Loucy (cell line): ENCODE data around the gene IGFBP5.

Source experiments
- H2AFZ ChIP-seq: fragments of 200-600 bp; sonication (generic); 2 replicates; pipeline ENCODE4 v1.6.0; 2016; ENCODE audit warnings: antibody characterized with exemption, mild to moderate bottlenecking, low read length, moderate library complexity
- H3F3A ChIP-seq: fragments of 200-600 bp; 2 replicates; pipeline ENCODE4 v1.6.0; 2016; ENCODE audit warnings: antibody characterized with exemption, low read depth, mild to moderate bottlenecking
- H3K27me3 ChIP-seq: fragments of 200-600 bp; sonication (generic); 2 replicates; pipeline ENCODE4 v1.6.1; 2014; ENCODE audit warnings: low read length, mild to moderate bottlenecking; ENCODE audit not compliant: insufficient read depth, poor library complexity, severe bottlenecking
- H3K36me3 ChIP-seq: fragments of 200-600 bp; sonication (generic); 2 replicates; pipeline ENCODE4 v1.6.1; 2016; ENCODE audit warnings: low read length; ENCODE audit not compliant: insufficient read depth
- H3K4me1 ChIP-seq: fragments of 200-600 bp; sonication (generic); 2 replicates; pipeline ENCODE4 v1.5.1; 2014; ENCODE audit warnings: low read length, mild to moderate bottlenecking; ENCODE audit not compliant: insufficient read depth, poor library complexity, severe bottlenecking
- H3K4me2 ChIP-seq: fragments of 200-600 bp; sonication (generic); 2 replicates; pipeline ENCODE4 v1.6.0; 2014; ENCODE audit warnings: antibody characterized with exemption, low read length, low read depth, mild to moderate bottlenecking; ENCODE audit not compliant: poor library complexity, severe bottlenecking
- H3K4me3 ChIP-seq: fragments of 200-600 bp; sonication (generic); 2 replicates; pipeline ENCODE4 v1.5.1; 2014; ENCODE audit warnings: low read length, mild to moderate bottlenecking, mixed read lengths; ENCODE audit not compliant: poor library complexity, severe bottlenecking
- H3K79me2 ChIP-seq: fragments of 200-600 bp; sonication (generic); 2 replicates; pipeline ENCODE4 v1.6.1; 2014; ENCODE audit warnings: low read length; ENCODE audit not compliant: insufficient read depth
- H3K9ac ChIP-seq: fragments of 200-600 bp; sonication (generic); 2 replicates; pipeline ENCODE4 v1.6.0; 2014; ENCODE audit warnings: mild to moderate bottlenecking, low read depth, low read length, moderate library complexity; ENCODE audit not compliant: poor library complexity, severe bottlenecking
- H3K9me2 ChIP-seq: fragments of 200-600 bp; sonication (generic); replicated peaks from 2 replicates; pipeline ENCODE4 v1.6.1; 2016; ENCODE audit warnings: low read depth, low read length, mixed read lengths
- H3K9me3 ChIP-seq: fragments of 200-600 bp; sonication (generic); 2 replicates; pipeline ENCODE4 v1.6.1; 2014; ENCODE audit warnings: mild to moderate bottlenecking, antibody characterized with exemption, low read length, low read depth; ENCODE audit not compliant: insufficient read depth
- H4K20me1 ChIP-seq: fragments of 200-600 bp; sonication (generic); 2 replicates; pipeline ENCODE4 v1.6.0; 2014; ENCODE audit warnings: antibody characterized with exemption, low read length, mild to moderate bottlenecking; ENCODE audit not compliant: insufficient read depth, poor library complexity, severe bottlenecking
- EZH2phosphoT487 ChIP-seq: fragments of 200-600 bp; IDR thresholded peaks from 2 replicates; pipeline ENCODE4 v1.6.1; 2018; ENCODE audit warnings: antibody characterized with exemption, mild to moderate bottlenecking, moderate library complexity, borderline replicate concordance
- TF ChIP-seq, protein P1 (sequence below): fragments of 200-600 bp; sonication (generic); conservative IDR thresholded peaks from 2 replicates; pipeline ENCODE4 v1.5.1; 2014; ENCODE audit warnings: mild to moderate bottlenecking, antibody characterized with exemption, low read length

IGFBP5 gene

GRCh38 chr2:216690456-216690852 lies 4.9 kb downstream of the IGFBP5 start:
- H3F3A ChIP-seq = no peaks in the 10 kb centered on the region
- no peaks in the 10 kb centered on the region for H3K9me2 ChIP-seq
- H4K20me1 ChIP-seq = no peaks in the 10 kb centered on the region
- no peaks in the 10 kb centered on the region for H3K9me3 ChIP-seq
- no peak overlapping the region for H3K4me3 ChIP-seq
- H3K4me2 ChIP-seq = no peak overlapping the region
- peaks cover 36% of the 10 kb centered on the region for H3K4me1 ChIP-seq
- no peak overlapping the region for H3K9ac ChIP-seq
- no peaks in the 10 kb centered on the region for H3K79me2 ChIP-seq
- TF ChIP-seq, protein P1, sequence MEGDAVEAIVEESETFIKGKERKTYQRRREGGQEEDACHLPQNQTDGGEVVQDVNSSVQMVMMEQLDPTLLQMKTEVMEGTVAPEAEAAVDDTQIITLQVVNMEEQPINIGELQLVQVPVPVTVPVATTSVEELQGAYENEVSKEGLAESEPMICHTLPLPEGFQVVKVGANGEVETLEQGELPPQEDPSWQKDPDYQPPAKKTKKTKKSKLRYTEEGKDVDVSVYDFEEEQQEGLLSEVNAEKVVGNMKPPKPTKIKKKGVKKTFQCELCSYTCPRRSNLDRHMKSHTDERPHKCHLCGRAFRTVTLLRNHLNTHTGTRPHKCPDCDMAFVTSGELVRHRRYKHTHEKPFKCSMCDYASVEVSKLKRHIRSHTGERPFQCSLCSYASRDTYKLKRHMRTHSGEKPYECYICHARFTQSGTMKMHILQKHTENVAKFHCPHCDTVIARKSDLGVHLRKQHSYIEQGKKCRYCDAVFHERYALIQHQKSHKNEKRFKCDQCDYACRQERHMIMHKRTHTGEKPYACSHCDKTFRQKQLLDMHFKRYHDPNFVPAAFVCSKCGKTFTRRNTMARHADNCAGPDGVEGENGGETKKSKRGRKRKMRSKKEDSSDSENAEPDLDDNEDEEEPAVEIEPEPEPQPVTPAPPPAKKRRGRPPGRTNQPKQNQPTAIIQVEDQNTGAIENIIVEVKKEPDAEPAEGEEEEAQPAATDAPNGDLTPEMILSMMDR = no peak
- TF ChIP-seq EZH2phosphoT487 = no peak
- H3K27me3 ChIP-seq = peaks cover 9% of the 10 kb centered on the region
- H2AFZ ChIP-seq = no peak overlapping the region
- no peaks in the 10 kb centered on the region for H3K36me3 ChIP-seq

DNA sequence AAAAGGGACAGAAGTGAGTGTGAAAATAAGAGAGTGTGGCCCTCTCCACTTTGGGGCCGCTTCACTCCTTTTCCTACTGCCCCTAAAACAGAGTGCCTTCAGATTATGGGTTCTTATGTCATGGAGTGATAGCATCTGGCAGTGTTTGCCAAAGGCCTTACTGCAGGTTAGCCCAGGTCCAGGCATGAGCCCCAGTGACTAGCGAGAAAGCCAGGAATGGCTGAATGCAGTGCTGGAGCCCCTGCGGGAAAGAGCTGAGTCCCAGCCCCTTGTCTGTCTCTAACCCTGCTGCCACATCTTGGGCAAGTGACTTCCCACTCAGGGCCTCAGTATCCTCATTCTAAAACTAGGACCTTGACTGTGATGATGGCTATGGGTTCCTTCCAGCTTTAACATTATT lies 6.0 kb downstream of the IGFBP5 start:
- H3K9me3 ChIP-seq = no peaks in the 10 kb centered on the region
- no peak overlapping the region for H3K4me3 ChIP-seq
- no peak overlapping the region for H2AFZ ChIP-seq
- H3K4me1 ChIP-seq = peaks cover 26% of the 10 kb centered on the region
- TF ChIP-seq, protein P1 = no peak
- TF ChIP-seq EZH2phosphoT487 = no peak
- no peaks in the 10 kb centered on the region for H3F3A ChIP-seq
- no peak overlapping the region for H3K4me2 ChIP-seq
- peaks cover 2% of the 10 kb centered on the region for H3K27me3 ChIP-seq
- no peaks in the 10 kb centered on the region for H3K79me2 ChIP-seq
- no peak overlapping the region for H3K9ac ChIP-seq
- H3K36me3 ChIP-seq = no peaks in the 10 kb centered on the region
- no peaks in the 10 kb centered on the region for H3K9me2 ChIP-seq
- H4K20me1 ChIP-seq = no peaks in the 10 kb centered on the region

- no peak overlapping the region for H3K4me2 ChIP-seq
- H3K4me1 ChIP-seq = peaks cover 20% of the 10 kb centered on the region
- H3K36me3 ChIP-seq = no peaks in the 10 kb centered on the region
- no peaks in the 10 kb centered on the region for H3F3A ChIP-seq
- H3K4me3 ChIP-seq = no peak overlapping the region
- H3K9me3 ChIP-seq = no peaks in the 10 kb centered on the region
- H3K9ac ChIP-seq = no peak overlapping the region
- no peaks in the 10 kb centered on the region for H3K79me2 ChIP-seq
- TF ChIP-seq, protein P1 = no peak
- H3K9me2 ChIP-seq = no peaks in the 10 kb centered on the region
- 0 out of 2 replicates have a peak overlapping the region, but pooled peaks have one; percentile 3 for H2AFZ ChIP-seq
- no peaks in the 10 kb centered on the region for H4K20me1 ChIP-seq
- no peaks in the 10 kb centered on the region for H3K27me3 ChIP-seq
Observed at GRCh38 chr2:216688731-216689340, 6.5 kb downstream of the IGFBP5 start.
